ENCODE results near the gene GIMAP8.
"Not testable (repeated sequence)": the region's sequence is repeated elsewhere in the genome, so short reads cannot be mapped to it uniquely, and the experiment has no call there.

Gene GIMAP8

GRCh38 chr7:150513758-150514157 is 63.3 kb downstream of the GIMAP8 start:
- no peak for DNase-seq (ENCODE audit: low read depth, low spot score)

GRCh38 chr7:150514748-150515222 is 64.4 kb downstream of the GIMAP8 start, which contains the start of gene GIMAP7:
Gene GIMAP7 (plus strand): TSS chr7:150514872. CDS start chr7:150519975, 5,103 bp downstream.
- peak; percentile 37 for DNase-seq (ENCODE audit: low read depth, low spot score)

- DNase-seq (ENCODE audit: low read depth, low spot score) = no peak
Observed at GRCh38 chr7:150515248-150516147, 65.1 kb downstream of the GIMAP8 start.

- DNase-seq (ENCODE audit: low read depth, low spot score) = no peak
Observed at GRCh38 chr7:150516956-150517745, 66.7 kb downstream of the GIMAP8 start.

- no peak for DNase-seq (ENCODE audit: low read depth, low spot score)
Observed at GRCh38 chr7:150519310-150519709, 68.9 kb downstream of the GIMAP8 start.

DNA sequence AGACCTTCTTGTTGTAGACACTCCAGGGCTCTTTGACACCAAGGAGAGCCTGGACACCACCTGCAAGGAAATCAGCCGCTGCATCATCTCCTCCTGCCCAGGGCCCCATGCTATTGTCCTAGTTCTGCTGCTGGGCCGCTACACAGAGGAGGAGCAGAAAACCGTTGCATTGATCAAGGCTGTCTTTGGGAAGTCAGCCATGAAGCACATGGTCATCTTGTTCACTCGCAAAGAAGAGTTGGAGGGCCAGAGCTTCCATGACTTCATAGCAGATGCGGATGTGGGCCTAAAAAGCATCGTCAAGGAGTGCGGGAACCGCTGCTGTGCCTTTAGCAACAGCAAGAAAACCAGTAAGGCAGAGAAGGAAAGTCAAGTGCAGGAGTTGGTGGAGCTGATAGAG is 69.7 kb downstream of the GIMAP8 start:
- no peak for DNase-seq (ENCODE audit: low read depth, low spot score)

GRCh38 chr7:150522931-150523330 is 72.5 kb downstream of the GIMAP8 start:
- not testable (repeated sequence) for DNase-seq (ENCODE audit: low read depth, low spot score)

DNA sequence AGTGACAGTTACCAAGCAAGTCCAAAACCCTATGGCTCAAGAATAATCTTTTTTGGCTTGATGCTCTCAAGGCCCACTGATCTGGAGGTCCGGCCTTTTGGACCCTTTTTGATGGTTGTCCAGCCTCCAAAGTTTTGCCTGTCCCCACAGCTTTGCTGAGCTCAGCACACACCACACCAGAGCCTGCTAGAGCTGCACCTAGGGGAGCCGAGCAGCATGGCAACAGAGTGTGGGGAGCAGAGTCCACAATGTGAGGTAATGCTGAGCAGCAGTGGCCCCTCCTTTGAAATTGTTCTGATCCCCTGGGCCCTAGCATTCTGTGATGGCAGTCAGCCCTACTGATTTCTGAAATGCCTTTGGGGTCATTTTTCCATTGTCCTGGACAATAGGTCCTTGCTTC is 73.6 kb downstream of the GIMAP8 start:
- no peak for DNase-seq (ENCODE audit: low read depth, low spot score)

Measured in activated CD4-positive, CD25-positive, alpha-beta regulatory T cell treated with anti-CD3 and anti-CD28 coated beads, Interleukin-2, amount 50 U/mL, for 16 hours (primary cell).